Panc1 (cell line): ENCODE data around the gene KLF2. TPM values are rescaled to one million over a fixed set of nuclear protein-coding genes. Genes with fewer than 3 reads are reported as not detected.

Experiments used
- ATAC-seq: fragments of 200-7000 bp; cut with Tn5 transposase; 2 replicates; pipeline ENCODE4 v1.9.1; 2020; ENCODE audit warnings: mild to moderate bottlenecking, moderate library complexity
- BruUV-seq: library from RNA; stranded (reverse); fragments of 400-500 nt; replicated peaks from 2 replicates; lab custom pipeline; 2021; lab: Mats Ljungman, UMichigan
- CTCF ChIA-PET: fragments of 300-600 bp; sonication (Branson Sonifier 250); formaldehyde crosslinking; loops from one replicate; lab custom pipeline; 2022; ENCODE audit warnings: antibody characterized with exemption; lab: Charles Lee
- POLR2A ChIA-PET: fragments of 300-600 bp; sonication (Branson Sonifier 250); formaldehyde crosslinking; loops from one replicate; lab custom pipeline; 2022; ENCODE audit warnings: antibody characterized with exemption; lab: Charles Lee
- DNase-seq: peaks from one replicate; pipeline ENCODE4 v3.0.0-alpha.2; 2010; ENCODE audit warnings: low read depth, low spot score
- H3K27ac ChIP-seq: 2 replicates; pipeline ENCODE4 v1.5.1; 2011; ENCODE audit warnings: mild to moderate bottlenecking, low read length, inconsistent platforms
- H3K27me3 ChIP-seq: fragments of 200-500 bp; sonication (Bioruptor generic); 2 replicates; pipeline ENCODE4 v1.6.0; 2014; ENCODE audit warnings: low read length, inconsistent platforms; ENCODE audit not compliant: control insufficient read depth, insufficient read depth
- H3K36me3 ChIP-seq: fragments of 200-500 bp; sonication (Bioruptor generic); 2 replicates; pipeline ENCODE4 v1.5.1; 2014; ENCODE audit warnings: inconsistent platforms, mild to moderate bottlenecking, low read length, moderate library complexity; ENCODE audit not compliant: control insufficient read depth, insufficient read depth
- H3K4me1 ChIP-seq: 2 replicates; pipeline ENCODE4 v1.5.1; 2011; ENCODE audit warnings: inconsistent platforms, mild to moderate bottlenecking, low read length, moderate library complexity; ENCODE audit not compliant: control insufficient read depth, insufficient read depth
- H3K4me3 ChIP-seq, 2 experiments: 2 replicates each; pipeline ENCODE4 v1.5.1; 2011 to 2012; ENCODE audit warnings: low read depth in 2 of 2, low read length in 2 of 2, mild to moderate bottlenecking in 2 of 2, inconsistent platforms in 1 of 2, moderate library complexity in 1 of 2
- H3K9me3 ChIP-seq: fragments of 200-500 bp; sonication (Bioruptor generic); 2 replicates; pipeline ENCODE4 v1.5.1; 2014; ENCODE audit warnings: low read depth, mild to moderate bottlenecking, inconsistent platforms, low read length, moderate library complexity; ENCODE audit not compliant: control insufficient read depth, insufficient read depth
- CTCF ChIP-seq: fragments of 450-650 bp; IDR thresholded peaks from 2 replicates; pipeline ENCODE4 v1.5.1; 2017; ENCODE audit warnings: mild to moderate bottlenecking
- POLR2AphosphoS5 ChIP-seq: IDR thresholded peaks from 2 replicates; pipeline ENCODE4 v1.6.1; 2012; ENCODE audit warnings: mild to moderate bottlenecking, low read depth, low read length, moderate library complexity
- REST ChIP-seq, 2 experiments: IDR thresholded peaks; 2 replicates each; pipeline ENCODE4 v1.6.1; 2011 to 2012; ENCODE audit warnings: low read depth in 2 of 2, control low read depth in 1 of 2, low read length in 1 of 2, mild to moderate bottlenecking in 1 of 2, moderate library complexity in 1 of 2; ENCODE audit not compliant: insufficient read depth in 1 of 2
- SIN3A ChIP-seq: IDR thresholded peaks from 2 replicates; pipeline ENCODE4 v1.6.1; 2012; ENCODE audit warnings: low read depth, mild to moderate bottlenecking, low read length, moderate library complexity, borderline replicate concordance; ENCODE audit not compliant: insufficient read depth
- TCF7L2 ChIP-seq: IDR thresholded peaks from 2 replicates; pipeline ENCODE4 v1.6.1; 2011; ENCODE audit warnings: mild to moderate bottlenecking, low read depth, low read length, inconsistent platforms
- in situ Hi-C: cut with HindIII; loops from 2 replicates; pipeline ENCODE4 v1.10.0; 2016; ENCODE audit warnings: low sequenced_read_pairs, low pct_unique_long_range_greater_than_20kb
- intact Hi-C: fragments of 100-400 bp; cut with micrococcal nuclease; formaldehyde crosslinking; loops from one replicate; pipeline ENCODE4 v1.10.0; 2022; ENCODE audit not compliant: unreplicated experiment
- total RNA-seq: library from RNA; stranded (reverse); gene quantifications from one replicate; pipeline ENCODE4 v1.2.1, GENCODE V29; 2021; ENCODE audit not compliant: unreplicated experiment

The KLF2 gene
- total RNA-seq, 1 experiment from 2014 or later, result 3.5 TPM

DNA sequence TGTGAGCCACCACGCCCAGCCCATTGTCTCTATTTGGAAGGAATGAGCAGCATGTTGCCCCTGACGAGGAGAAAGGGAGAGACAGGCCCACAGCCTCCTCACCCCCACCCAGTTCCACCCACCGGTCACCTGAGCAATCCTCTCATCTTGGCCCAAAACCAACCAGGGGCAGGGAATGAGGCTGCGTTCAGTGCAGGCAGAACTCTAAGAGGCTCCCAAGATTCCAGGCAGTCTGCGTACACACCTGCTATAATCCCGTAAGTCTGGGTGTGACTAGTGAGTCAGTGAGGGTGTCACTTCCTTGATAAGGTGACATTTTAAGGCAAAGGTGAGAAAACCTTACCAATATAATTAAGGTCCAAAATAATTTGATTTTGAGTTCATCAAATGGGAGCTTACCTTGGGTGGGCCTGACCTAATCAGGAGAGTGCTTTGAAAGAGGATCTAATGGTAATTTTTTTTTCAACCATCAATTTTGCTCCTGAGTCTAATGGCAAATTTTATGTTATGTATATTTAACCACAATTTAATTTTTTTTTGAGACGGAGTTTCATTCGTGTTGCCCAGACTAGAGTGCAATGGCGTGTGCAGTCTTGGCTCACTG, 26.9 kb upstream of the KLF2 start:
- Histone ChIP-seq H3K27me3 (no peaks in the 10 kb centered on the region), H3K9me3 (no peaks in the 10 kb centered on the region), H3K4me1 (peaks cover 25% of the 10 kb centered on the region), H3K36me3 (no peaks in the 10 kb centered on the region), H3K27ac (no peak overlapping the region), H3K4me3 (no peak overlapping the region)
- TF ChIP-seq TCF7L2, result no peak
- TF ChIP-seq POLR2AphosphoS5, result no peak
- TF ChIP-seq SIN3A, result no peak
- TF ChIP-seq CTCF, result no peak
- no peak for TF ChIP-seq REST (IDR thresholded peaks at IDR 0.05; ENCODE audit: insufficient read depth in 1 of 2, low read depth in 2 of 2, low read length in 1 of 2)
- ATAC-seq, result no peak
- ChIA-PET POLR2A (no interaction called here), CTCF (no interaction called here)
- no peak for DNase-seq
- no TSS peak for BruUV-seq
- intact Hi-C loops (no loop called here), in situ Hi-C loops (no loop called here)

GRCh38 chr19:16298334-16298733, 26.3 kb upstream of the KLF2 start:
- TF ChIP-seq TCF7L2 (no peak), REST (IDR thresholded peaks at IDR 0.05; ENCODE audit: insufficient read depth in 1 of 2, low read depth in 2 of 2, low read length in 1 of 2) (no peak), CTCF (no peak), POLR2AphosphoS5 (no peak), SIN3A (no peak)
- Histone ChIP-seq H3K9me3 (no peaks in the 10 kb centered on the region), H3K27ac (no peak overlapping the region), H3K4me3 (no peak overlapping the region), H3K36me3 (no peaks in the 10 kb centered on the region), H3K4me1 (peaks cover 19% of the 10 kb centered on the region), H3K27me3 (no peaks in the 10 kb centered on the region)
- ChIA-PET POLR2A (no interaction called here), CTCF (no interaction called here)
- in situ Hi-C loops, result no loop called here
- ATAC-seq, result no peak
- intact Hi-C loops, result no loop called here
- DNase-seq, result no peak
- no TSS peak for BruUV-seq
